Stimulated activated CD8-positive, alpha-beta memory T cell treated with anti-CD3 and anti-CD28 coated beads, Interleukin-4, amount 100 ng/mL, for 1 hour (primary cell): ENCODE measurements around the gene UBAP2.

Experiments
- DNase-seq, 2 donors: peaks; one replicate each; pipeline ENCODE4 v3.0.0-alpha.2; 2020; ENCODE audit warnings: low read depth in 2 of 2, low spot score in 1 of 2

The UBAP2 gene

GRCh38 chr9:34048727-34049629 is at the start of gene UBAP2:
Gene UBAP2 (minus strand): TSS chr9:34048887. CDS start chr9:34017148, 31,739 bp downstream.
- DNase-seq, result peak; percentile 94 to 100

DNA sequence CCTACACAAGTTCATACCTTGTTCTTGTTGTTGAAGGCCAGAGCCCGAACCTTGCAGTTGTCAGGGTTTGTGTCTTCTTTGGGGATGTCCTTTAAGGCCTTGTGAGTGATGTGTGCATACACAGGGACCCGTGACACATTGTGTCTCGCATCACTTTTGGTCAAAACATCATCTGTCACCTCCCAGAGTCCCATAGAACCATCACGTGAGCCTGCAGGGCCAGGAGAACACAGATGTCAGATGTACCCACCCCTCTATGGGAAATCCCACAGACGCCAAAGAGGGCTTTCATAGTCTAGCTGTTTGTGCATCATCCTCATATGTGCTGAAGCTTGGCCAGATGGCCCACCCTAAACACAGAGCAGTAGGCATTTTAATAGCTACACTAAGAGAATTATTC is 49.6 kb upstream of the UBAP2 start:
- DNase-seq, result no peak

DNA sequence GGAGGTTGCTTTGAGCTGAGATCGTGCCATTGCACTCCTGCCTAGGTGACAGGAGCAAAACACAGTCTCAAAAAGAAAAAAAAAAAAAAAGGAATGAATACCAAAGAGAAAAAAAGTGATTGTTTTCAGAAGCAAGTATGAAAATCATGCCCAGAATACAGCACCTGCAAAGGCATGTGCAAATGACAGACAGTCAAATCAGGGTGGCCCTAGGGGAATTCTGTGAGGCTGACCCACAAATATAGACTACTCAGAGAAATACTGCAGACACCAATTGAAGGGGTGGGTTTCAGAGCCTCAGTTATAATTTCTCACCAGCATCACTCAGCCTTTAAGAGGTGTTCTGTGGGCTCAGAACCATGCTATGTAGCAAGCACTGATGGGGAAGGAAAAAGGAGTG is 49.2 kb upstream of the UBAP2 start:
- no peak for DNase-seq

DNA sequence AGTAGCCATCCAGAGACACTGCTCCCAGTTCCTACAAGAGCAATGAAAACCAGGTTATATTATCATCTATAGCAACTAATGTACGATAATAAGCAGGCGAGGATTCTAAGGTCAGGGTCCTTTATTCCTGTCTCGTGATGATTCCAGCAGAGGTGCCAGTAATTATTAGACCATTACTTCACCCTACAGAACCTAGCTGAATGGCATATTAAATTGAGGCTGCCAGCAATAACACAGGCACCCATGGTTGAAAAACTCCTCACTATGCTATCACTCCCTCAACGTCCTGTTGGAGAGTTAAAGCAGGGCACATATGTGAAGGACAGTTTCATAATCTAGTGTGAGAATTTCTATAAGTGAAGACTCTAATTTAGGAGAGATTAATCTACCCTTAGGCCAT is 48.1 kb upstream of the UBAP2 start:
- no peak for DNase-seq

- DNase-seq, result no peak
Observed at GRCh38 chr9:34093578-34093977, 44.9 kb upstream of the UBAP2 start.

DNA sequence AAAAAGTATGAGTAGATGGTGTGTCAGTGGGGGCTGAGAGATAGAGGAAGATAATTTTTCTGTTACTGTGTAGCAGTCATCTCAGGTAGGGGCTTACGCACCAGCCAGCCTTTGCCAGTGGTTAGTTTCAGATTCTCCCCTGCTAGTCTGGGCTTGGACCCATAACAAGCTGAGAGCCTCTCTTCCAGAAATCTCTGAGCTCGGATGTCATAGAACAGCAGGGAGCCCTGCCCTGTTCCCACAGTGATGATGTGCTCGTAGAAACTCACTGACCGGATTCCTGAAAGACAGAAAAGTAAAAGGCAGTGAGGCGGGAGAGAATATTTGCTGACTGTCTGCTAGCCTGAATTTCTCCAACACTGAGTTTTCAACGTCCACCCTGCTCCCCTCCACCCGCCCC is 40.6 kb upstream of the UBAP2 start:
- no peak for DNase-seq

- DNase-seq, result no peak
Observed at GRCh38 chr9:34087370-34087769, 38.7 kb upstream of the UBAP2 start.

DNA sequence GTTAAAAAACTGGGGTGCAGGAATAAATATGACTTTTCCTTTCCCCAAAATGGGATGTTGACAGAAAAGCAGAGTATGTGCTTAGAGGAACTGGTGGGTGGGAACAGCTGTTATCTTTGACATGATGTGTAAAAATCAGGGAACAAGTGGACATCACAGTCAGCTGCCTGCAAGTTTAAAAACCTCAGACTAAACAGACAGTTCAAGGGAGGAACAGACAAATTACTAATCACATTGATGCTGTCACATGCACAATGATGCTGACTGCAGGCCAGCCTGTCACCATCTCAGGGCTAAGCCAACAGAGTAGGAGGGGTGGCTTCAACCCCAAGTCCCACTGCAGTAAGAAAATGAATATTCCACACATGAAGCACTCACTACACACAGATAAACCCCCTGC is 38.2 kb upstream of the UBAP2 start:
- no peak for DNase-seq

GRCh38 chr9:34085581-34086500 is 37.2 kb upstream of the UBAP2 start:
- no peak for DNase-seq

DNA sequence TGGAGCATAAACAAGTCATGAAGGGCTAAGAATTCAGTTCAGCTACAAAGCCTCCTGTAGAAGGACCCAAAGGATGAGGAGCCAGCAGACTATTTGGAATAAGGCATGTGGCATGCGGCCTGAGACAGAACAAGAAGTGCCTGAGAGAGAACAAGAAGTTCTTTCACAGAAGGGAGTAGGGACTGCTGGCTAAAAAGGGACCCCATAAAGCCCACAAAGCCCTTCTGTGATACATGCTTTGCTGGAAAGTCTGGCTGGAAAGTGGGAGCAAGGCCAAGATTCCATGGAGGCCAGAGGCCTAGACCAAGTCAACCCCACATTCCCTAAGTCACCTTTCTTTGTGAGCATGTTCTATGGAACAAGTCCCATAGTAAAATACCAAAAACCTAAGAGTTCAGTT is 35.9 kb upstream of the UBAP2 start:
- DNase-seq, result no peak

DNA sequence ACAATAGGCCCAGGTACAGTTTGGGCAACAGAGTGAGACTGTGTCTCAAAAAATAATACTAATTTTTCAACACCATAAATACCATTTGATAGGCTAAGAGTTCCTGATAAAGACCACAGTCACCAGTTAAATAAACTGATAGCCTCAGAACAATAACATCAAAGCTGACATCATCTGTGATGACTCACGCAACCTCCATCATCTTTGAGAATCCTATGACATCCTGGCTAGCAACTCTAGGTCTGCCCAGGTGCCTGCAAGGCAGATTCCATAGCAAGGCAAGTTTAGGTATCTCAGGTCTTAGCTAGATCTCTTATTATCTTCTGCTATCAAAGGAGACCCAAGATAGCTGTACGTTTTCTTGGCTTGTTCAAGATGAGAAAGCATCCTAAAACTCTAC is 30.5 kb upstream of the UBAP2 start:
- no peak for DNase-seq

GRCh38 chr9:34072868-34073590 is 24.3 kb upstream of the UBAP2 start:
- DNase-seq, result no peak

- no peak for DNase-seq
Observed at GRCh38 chr9:34072410-34072809, 23.7 kb upstream of the UBAP2 start.

DNA sequence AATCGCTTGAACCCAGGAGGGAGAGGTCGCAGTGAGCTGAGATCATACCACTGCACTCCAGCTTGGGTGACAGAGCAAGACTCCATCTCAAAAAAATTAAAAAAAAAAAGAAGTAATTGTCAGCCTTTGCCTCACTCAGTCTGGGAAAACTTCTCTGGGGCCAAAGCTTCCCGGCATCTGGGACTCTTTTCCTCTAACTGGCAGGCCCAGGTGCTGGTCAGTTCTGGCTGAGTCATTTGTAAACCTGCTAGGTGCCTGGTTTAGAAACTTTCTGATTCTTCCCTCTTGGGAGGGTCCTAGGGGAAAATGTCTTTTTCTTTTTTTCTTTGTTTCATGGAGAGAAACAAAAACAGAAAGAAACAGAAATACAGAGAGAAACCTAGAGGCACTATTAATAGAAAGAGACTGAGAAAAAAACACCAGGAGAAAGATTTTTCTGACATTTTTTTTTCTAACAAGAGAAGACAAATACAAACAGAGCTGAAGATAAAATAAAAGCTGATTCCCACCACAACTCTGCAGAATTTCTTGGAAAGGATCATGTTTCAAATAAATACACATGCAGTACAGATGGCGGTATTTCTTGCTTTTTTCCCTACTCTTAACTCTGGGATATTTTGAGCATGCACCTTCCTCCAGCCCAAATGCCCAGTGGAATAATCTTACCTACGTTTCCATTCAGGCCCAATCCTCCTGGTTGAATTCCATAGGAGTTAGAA is 22.1 kb upstream of the UBAP2 start:
- DNase-seq, result no peak

DNA sequence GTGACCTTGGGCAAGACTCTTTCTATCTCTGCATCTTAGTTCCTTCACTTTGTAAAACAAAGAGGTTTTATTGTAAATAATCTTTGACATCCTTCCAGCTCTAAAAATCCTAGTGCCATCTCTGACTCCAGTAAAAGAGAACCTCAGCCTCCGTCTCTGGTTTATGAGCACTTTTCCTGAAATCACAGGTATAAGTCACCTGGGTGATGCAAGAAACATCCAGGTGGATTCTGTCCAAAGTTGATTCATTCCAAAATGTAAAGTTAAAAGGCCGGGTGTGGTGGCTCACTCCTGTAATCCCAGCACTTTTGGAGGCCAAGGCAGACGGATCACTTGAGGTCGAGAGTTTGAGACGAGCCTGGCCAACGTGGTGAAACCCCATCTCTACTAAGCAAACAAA is 21.1 kb upstream of the UBAP2 start:
- DNase-seq, result no peak

DNA sequence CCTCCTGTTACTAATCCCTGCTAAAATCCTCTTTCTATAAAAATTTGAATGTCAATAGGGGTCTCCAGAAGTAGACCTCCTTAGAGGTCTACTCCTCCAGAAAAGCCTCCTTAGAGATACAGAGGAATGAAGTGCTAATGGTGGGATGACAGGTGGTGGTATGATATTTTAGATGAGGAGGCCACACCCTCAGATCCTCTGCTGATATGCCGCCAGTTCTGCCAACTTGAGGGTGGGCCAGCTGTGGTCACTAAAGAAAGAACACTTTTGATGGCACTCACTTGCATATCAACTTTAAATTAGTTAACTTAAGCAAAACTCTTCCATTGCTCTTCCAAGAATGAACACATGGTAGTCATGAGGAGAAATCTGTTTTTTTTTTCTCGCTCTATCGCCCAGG is 16.9 kb upstream of the UBAP2 start:
- DNase-seq, result no peak

DNA sequence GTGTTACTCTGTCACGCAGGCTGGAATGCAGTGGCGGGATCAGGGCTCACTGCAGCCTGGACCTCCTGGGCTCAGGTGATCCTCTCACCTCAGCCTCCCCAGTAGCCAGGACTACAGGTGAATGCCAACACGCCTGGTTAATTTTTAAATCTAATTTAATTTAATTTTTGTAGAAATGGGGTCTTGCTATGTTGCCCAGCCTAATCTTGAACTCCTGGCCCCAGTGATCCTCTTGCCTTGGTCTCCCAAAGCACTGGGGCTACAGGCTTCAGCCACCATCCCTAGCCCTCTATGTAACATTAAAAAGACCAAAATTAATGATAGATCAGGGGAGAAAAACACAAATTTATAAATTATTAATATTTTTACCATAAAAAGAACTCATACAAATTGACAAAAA is 11.3 kb upstream of the UBAP2 start:
- DNase-seq, result no peak

- DNase-seq, result no peak
Observed at GRCh38 chr9:34059281-34059680, 10.6 kb upstream of the UBAP2 start.

- DNase-seq, result no peak
Observed at GRCh38 chr9:34049630-34050384, 1.1 kb upstream of the UBAP2 start.
